ENCODE results near the gene CTSC.
A peak's percentile ranks its signal among the peaks of the same experiment; 100 is the strongest.

CTSC gene

GRCh38 chr11:88358040-88358431 lies 20.5 kb upstream of the CTSC start:
- no peaks in the 10 kb centered on the region for H3K79me2 ChIP-seq (ENCODE audit: insufficient read depth, low read depth)
- no peak overlapping the region for H3K9ac ChIP-seq
- H2AFZ ChIP-seq (ENCODE audit: low read depth), result no peak overlapping the region
- H3K27me3 ChIP-seq (ENCODE audit: insufficient read depth, low read depth), result no peaks in the 10 kb centered on the region
- peak overlapping the region; percentile 63; the same call in 1 of the 2 replicates for H3K27ac ChIP-seq
- H4K20me1 ChIP-seq (ENCODE audit: insufficient read depth), result no peaks in the 10 kb centered on the region
- no peak for TF ChIP-seq CTCF (conservative IDR thresholded peaks at IDR 0.05; ENCODE audit: low read depth, low read length)
- H3K36me3 ChIP-seq (ENCODE audit: insufficient read depth), result no peaks in the 10 kb centered on the region
- H3K4me3 ChIP-seq (IDR thresholded peaks at IDR 0.05; ENCODE audit: insufficient read depth, low read depth, low read length), result no peak overlapping the region
- H3K4me1 ChIP-seq (ENCODE audit: low read depth, poor library complexity, severe bottlenecking), result peaks cover 65% of the 10 kb centered on the region
- no peak overlapping the region for H3K4me2 ChIP-seq

GRCh38 chr11:88357323-88358039 lies 19.9 kb upstream of the CTSC start:
- Histone ChIP-seq H3K27ac (peak overlapping the region; percentile 63; the same call in 1 of the 2 replicates), H3K79me2 (ENCODE audit: insufficient read depth, low read depth) (no peaks in the 10 kb centered on the region), H2AFZ (ENCODE audit: low read depth) (no peak overlapping the region), H4K20me1 (ENCODE audit: insufficient read depth) (no peaks in the 10 kb centered on the region), H3K4me2 (peak overlapping the region; percentile 57), H3K9ac (no peak overlapping the region), H3K4me3 (IDR thresholded peaks at IDR 0.05; ENCODE audit: insufficient read depth, low read depth, low read length) (no peak overlapping the region), H3K27me3 (ENCODE audit: insufficient read depth, low read depth) (no peaks in the 10 kb centered on the region), H3K4me1 (ENCODE audit: low read depth, poor library complexity, severe bottlenecking) (peaks cover 69% of the 10 kb centered on the region), H3K36me3 (ENCODE audit: insufficient read depth) (no peaks in the 10 kb centered on the region)
- TF ChIP-seq CTCF (conservative IDR thresholded peaks at IDR 0.05; ENCODE audit: low read depth, low read length), result no peak

GRCh38 chr11:88355887-88356286 lies 18.4 kb upstream of the CTSC start:
- H3K4me1 ChIP-seq (ENCODE audit: low read depth, poor library complexity, severe bottlenecking), result peaks cover 74% of the 10 kb centered on the region
- no peak overlapping the region for H3K4me3 ChIP-seq (IDR thresholded peaks at IDR 0.05; ENCODE audit: insufficient read depth, low read depth, low read length)
- no peak overlapping the region for H3K27ac ChIP-seq
- no peak for TF ChIP-seq CTCF (conservative IDR thresholded peaks at IDR 0.05; ENCODE audit: low read depth, low read length)
- H3K36me3 ChIP-seq (ENCODE audit: insufficient read depth), result no peaks in the 10 kb centered on the region
- H3K9ac ChIP-seq, result no peak overlapping the region
- no peak overlapping the region for H3K4me2 ChIP-seq
- H2AFZ ChIP-seq (ENCODE audit: low read depth), result no peak overlapping the region
- no peaks in the 10 kb centered on the region for H3K27me3 ChIP-seq (ENCODE audit: insufficient read depth, low read depth)
- H3K79me2 ChIP-seq (ENCODE audit: insufficient read depth, low read depth), result no peaks in the 10 kb centered on the region
- H4K20me1 ChIP-seq (ENCODE audit: insufficient read depth), result no peaks in the 10 kb centered on the region

- no peak for TF ChIP-seq CTCF (conservative IDR thresholded peaks at IDR 0.05; ENCODE audit: low read depth, low read length)
- H3K4me2 ChIP-seq, result peak overlapping the region; percentile 78
- H3K27me3 ChIP-seq (ENCODE audit: insufficient read depth, low read depth), result no peaks in the 10 kb centered on the region
- H3K27ac ChIP-seq, result peak overlapping the region; percentile 73; the same call in 1 of the 2 replicates
- H2AFZ ChIP-seq (ENCODE audit: low read depth), result no peak overlapping the region
- peaks cover 73% of the 10 kb centered on the region for H3K4me1 ChIP-seq (ENCODE audit: low read depth, poor library complexity, severe bottlenecking)
- H3K9ac ChIP-seq, result no peak overlapping the region
- no peaks in the 10 kb centered on the region for H3K36me3 ChIP-seq (ENCODE audit: insufficient read depth)
- H3K79me2 ChIP-seq (ENCODE audit: insufficient read depth, low read depth), result no peaks in the 10 kb centered on the region
- H3K4me3 ChIP-seq (IDR thresholded peaks at IDR 0.05; ENCODE audit: insufficient read depth, low read depth, low read length), result no peak overlapping the region
- no peaks in the 10 kb centered on the region for H4K20me1 ChIP-seq (ENCODE audit: insufficient read depth)
Measured at GRCh38 chr11:88354912-88355311, 17.4 kb upstream of the CTSC start.
